Breast epithelium (tissue), 4 donors: Measurements from ENCODE around the gene TCN2. TPM values are rescaled to one million over a fixed set of nuclear protein-coding genes. Genes with fewer than 3 reads are reported as not detected.

Source experiments
- DNase-seq, 2 donors: peaks; one replicate each; pipeline ENCODE4 v3.0.0-alpha.2; 2019; ENCODE audit warnings: low spot score in 2 of 2
- H3K27ac ChIP-seq, 2 donors: fragments of 200-600 bp; sonication (generic) in 1 of 2; one replicate each; pipeline ENCODE4 v1.5.1; 2016 to 2019; ENCODE audit warnings: mild to moderate bottlenecking in 1 of 2
- H3K27me3 ChIP-seq, 2 donors: fragments of 200-600 bp; sonication (generic) in 1 of 2; one replicate each; pipeline versions ENCODE4 v1.5.1 to v1.6.0; 2017 to 2019; ENCODE audit warnings: control low read depth in 1 of 2, mild to moderate bottlenecking in 1 of 2
- H3K36me3 ChIP-seq: fragments of 200-600 bp; one replicate; pipeline ENCODE4 v1.5.1; 2019
- H3K4me1 ChIP-seq, 2 donors: fragments of 200-600 bp; sonication (generic); one replicate each; pipeline ENCODE4 v1.5.1; 2016 to 2019; ENCODE audit warnings: control low read depth in 1 of 2
- H3K4me3 ChIP-seq, 3 donors: fragments of 200-600 bp; sonication (generic); 1 replicate in 2 of 3; 2 replicates in 1 of 3; pipeline ENCODE4 v1.5.1; 2016 to 2019; ENCODE audit warnings: mild to moderate bottlenecking in 3 of 3, moderate library complexity in 2 of 3
- H3K9me3 ChIP-seq, 2 donors: fragments of 200-600 bp; sonication (generic) in 1 of 2; one replicate each; pipeline ENCODE4 v1.5.1; 2016 to 2019; ENCODE audit warnings: control low read depth in 1 of 2
- CTCF ChIP-seq, 3 donors: fragments of 450-650 bp; IDR thresholded peaks; one replicate each; pipeline ENCODE4 v1.5.1; 2016 to 2017; ENCODE audit warnings: antibody characterized with exemption in 3 of 3, mild to moderate bottlenecking in 3 of 3, moderate library complexity in 3 of 3
- POLR2A ChIP-seq: fragments of 450-650 bp; IDR thresholded peaks from one replicate; pipeline ENCODE4 v1.6.1; 2016; ENCODE audit warnings: antibody characterized with exemption, mild to moderate bottlenecking, moderate library complexity
- POLR2AphosphoS5 ChIP-seq, 3 donors: sonication (generic); formaldehyde crosslinking; IDR thresholded peaks; one replicate each; pipeline ENCODE4 v1.6.1; 2017; ENCODE audit warnings: antibody characterized with exemption in 3 of 3
- intact Hi-C: fragments of 100-400 bp; cut with DNase I; formaldehyde crosslinking; loops from one replicate; pipeline ENCODE4 v1.15.1; 2023; ENCODE audit warnings: low total_unique reads
- total RNA-seq, 3 donors: library from RNA; depleted of rRNA; stranded (reverse); fragments of >200 nt; gene quantifications; one replicate each; pipeline ENCODE4 v1.1.0, GENCODE V29; 2016

TCN2 gene
- total RNA-seq, 3 donors from 2014 or later = 32.4 to 69.8 (median 36.7) TPM

- H3K27me3 ChIP-seq = no peaks in the 10 kb centered on the region
- intact Hi-C loops = no loop called here
- H3K4me3 ChIP-seq = peak within 1 kb of the TSS in 2 of 3 donors; percentile 28 to 46
- H3K9me3 ChIP-seq = no peaks in the 10 kb centered on the region
- H3K4me1 ChIP-seq = no peaks in the 10 kb centered on the region
- H3K27ac ChIP-seq = peak within 1 kb of the TSS; percentile 30 to 69
- TF ChIP-seq POLR2AphosphoS5 (IDR thresholded peaks at IDR 0.05) (no peak), CTCF (IDR thresholded peaks at IDR 0.05) (no peak), POLR2A (no peak)
- no peak for DNase-seq
- H3K36me3 ChIP-seq = peaks cover 16% of the 10 kb centered on the region
Measured at GRCh38 chr22:30574095-30574981, 32.6 kb upstream of the TCN2 start, which contains the start of gene GAL3ST1. Gene GAL3ST1, minus strand, starts transcription at chr22:30574665. Its CDS starts 17,273 bp downstream, at chr22:30557392.

GRCh38 chr22:30574997-30575671, 31.8 kb upstream of the TCN2 start:
- DNase-seq = peak in 1 of 2 donors; percentile 45
- H3K27ac ChIP-seq = peak overlapping the region; percentile 30 to 69
- peaks cover 24% of the 10 kb centered on the region for H3K36me3 ChIP-seq
- H3K27me3 ChIP-seq = no peaks in the 10 kb centered on the region
- no peaks in the 10 kb centered on the region for H3K9me3 ChIP-seq
- H3K4me1 ChIP-seq = no peaks in the 10 kb centered on the region
- peak overlapping the region in 2 of 3 donors; percentile 28 to 46 for H3K4me3 ChIP-seq
- peak in 1 of 3 donors; percentile 40 for TF ChIP-seq POLR2AphosphoS5 (IDR thresholded peaks at IDR 0.05)
- no peak for TF ChIP-seq POLR2A
- intact Hi-C loops = no loop called here

GRCh38 chr22:30575859-30576258, 31.1 kb upstream of the TCN2 start:
- no peaks in the 10 kb centered on the region for H3K9me3 ChIP-seq
- H3K4me3 ChIP-seq = no peak overlapping the region
- H3K27me3 ChIP-seq = no peaks in the 10 kb centered on the region
- H3K4me1 ChIP-seq = no peaks in the 10 kb centered on the region
- intact Hi-C loops = loop anchor here (1.0 kb wide), 1 partner anchor 18 kb away; no protein-coding TSS in a partner anchor
- peak in 1 of 2 donors; percentile 23 for DNase-seq
- TF ChIP-seq POLR2A = no peak
- no peak for TF ChIP-seq CTCF (IDR thresholded peaks at IDR 0.05)
- no peak for TF ChIP-seq POLR2AphosphoS5 (IDR thresholded peaks at IDR 0.05)
- H3K27ac ChIP-seq = peak overlapping the region; percentile 21 to 69
- H3K36me3 ChIP-seq = peaks cover 31% of the 10 kb centered on the region

- TF ChIP-seq CTCF (IDR thresholded peaks at IDR 0.05) (no peak), POLR2AphosphoS5 (IDR thresholded peaks at IDR 0.05) (no peak), POLR2A (no peak)
- intact Hi-C loops = no loop called here
- no peaks in the 10 kb centered on the region for H3K4me1 ChIP-seq
- no peak overlapping the region for H3K27ac ChIP-seq
- H3K4me3 ChIP-seq = no peak overlapping the region
- peaks cover 40% of the 10 kb centered on the region for H3K36me3 ChIP-seq
- DNase-seq = no peak
- H3K27me3 ChIP-seq = no peaks in the 10 kb centered on the region
- H3K9me3 ChIP-seq = no peaks in the 10 kb centered on the region
Measured at GRCh38 chr22:30578481-30578880, 28.5 kb upstream of the TCN2 start.

GRCh38 chr22:30580896-30581295, 26.1 kb upstream of the TCN2 start:
- Histone ChIP-seq H3K9me3 (no peaks in the 10 kb centered on the region), H3K4me1 (no peaks in the 10 kb centered on the region), H3K27me3 (no peaks in the 10 kb centered on the region), H3K4me3 (no peak overlapping the region), H3K27ac (no peak overlapping the region), H3K36me3 (peaks cover 40% of the 10 kb centered on the region)
- intact Hi-C loops = no loop called here
- no peak for DNase-seq
- TF ChIP-seq POLR2A = no peak
- TF ChIP-seq CTCF (IDR thresholded peaks at IDR 0.05) = no peak
- TF ChIP-seq POLR2AphosphoS5 (IDR thresholded peaks at IDR 0.05) = no peak
